AG09309 (cell line): ENCODE data around the gene LYL1.

ENCODE experiments used
- DNase-seq: peaks from one replicate; pipeline ENCODE4 v3.0.0-alpha.2; 2010; ENCODE audit warnings: low read depth
- H3K4me3 ChIP-seq: 2 replicates; pipeline ENCODE4 v1.5.1; 2011; ENCODE audit warnings: mild to moderate bottlenecking, low read depth, low read length, moderate library complexity; ENCODE audit not compliant: control insufficient read depth
- TF ChIP-seq, protein P1 (sequence below): IDR thresholded peaks from 2 replicates; pipeline ENCODE4 v1.5.1; 2011; ENCODE audit warnings: mild to moderate bottlenecking, low read depth, low read length, inconsistent platforms; ENCODE audit not compliant: insufficient read depth, control insufficient read depth; ENCODE audit errors: missing control alignments

The LYL1 gene

DNA sequence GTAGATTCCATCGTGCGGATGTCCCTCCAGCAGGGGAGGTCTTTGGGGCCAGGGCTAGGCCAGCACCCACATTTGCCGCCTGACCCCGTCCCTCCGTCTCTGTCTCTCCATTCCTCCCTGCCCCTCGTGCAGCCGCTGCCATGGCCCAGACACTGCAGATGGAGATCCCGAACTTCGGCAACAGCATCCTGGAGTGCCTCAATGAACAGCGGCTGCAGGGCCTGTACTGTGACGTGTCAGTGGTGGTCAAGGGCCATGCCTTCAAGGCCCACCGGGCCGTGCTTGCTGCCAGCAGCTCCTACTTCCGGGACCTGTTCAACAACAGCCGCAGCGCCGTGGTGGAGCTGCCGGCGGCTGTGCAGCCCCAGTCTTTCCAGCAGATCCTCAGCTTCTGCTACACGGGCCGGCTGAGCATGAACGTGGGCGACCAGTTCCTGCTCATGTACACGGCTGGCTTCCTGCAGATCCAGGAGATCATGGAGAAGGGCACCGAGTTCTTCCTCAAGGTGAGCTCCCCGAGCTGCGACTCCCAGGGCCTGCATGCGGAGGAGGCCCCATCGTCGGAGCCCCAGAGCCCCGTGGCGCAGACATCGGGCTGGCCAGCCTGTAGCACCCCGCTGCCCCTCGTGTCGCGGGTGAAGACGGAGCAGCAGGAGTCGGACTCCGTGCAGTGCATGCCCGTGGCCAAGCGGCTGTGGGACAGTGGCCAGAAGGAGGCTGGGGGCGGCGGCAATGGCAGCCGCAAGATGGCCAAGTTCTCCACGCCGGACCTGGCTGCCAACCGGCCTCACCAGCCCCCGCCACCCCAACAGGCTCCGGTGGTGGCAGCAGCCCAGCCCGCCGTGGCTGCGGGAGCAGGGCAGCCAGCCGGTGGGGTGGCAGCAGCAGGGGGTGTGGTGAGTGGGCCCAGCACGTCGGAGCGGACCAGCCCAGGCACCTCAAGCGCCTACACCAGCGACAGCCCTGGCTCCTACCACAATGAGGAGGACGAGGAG lies 32.7 kb upstream of the LYL1 start:
- no peak overlapping the region for H3K4me3 ChIP-seq
- TF ChIP-seq, protein P1, sequence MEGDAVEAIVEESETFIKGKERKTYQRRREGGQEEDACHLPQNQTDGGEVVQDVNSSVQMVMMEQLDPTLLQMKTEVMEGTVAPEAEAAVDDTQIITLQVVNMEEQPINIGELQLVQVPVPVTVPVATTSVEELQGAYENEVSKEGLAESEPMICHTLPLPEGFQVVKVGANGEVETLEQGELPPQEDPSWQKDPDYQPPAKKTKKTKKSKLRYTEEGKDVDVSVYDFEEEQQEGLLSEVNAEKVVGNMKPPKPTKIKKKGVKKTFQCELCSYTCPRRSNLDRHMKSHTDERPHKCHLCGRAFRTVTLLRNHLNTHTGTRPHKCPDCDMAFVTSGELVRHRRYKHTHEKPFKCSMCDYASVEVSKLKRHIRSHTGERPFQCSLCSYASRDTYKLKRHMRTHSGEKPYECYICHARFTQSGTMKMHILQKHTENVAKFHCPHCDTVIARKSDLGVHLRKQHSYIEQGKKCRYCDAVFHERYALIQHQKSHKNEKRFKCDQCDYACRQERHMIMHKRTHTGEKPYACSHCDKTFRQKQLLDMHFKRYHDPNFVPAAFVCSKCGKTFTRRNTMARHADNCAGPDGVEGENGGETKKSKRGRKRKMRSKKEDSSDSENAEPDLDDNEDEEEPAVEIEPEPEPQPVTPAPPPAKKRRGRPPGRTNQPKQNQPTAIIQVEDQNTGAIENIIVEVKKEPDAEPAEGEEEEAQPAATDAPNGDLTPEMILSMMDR = no peak
- no peak for DNase-seq

DNA sequence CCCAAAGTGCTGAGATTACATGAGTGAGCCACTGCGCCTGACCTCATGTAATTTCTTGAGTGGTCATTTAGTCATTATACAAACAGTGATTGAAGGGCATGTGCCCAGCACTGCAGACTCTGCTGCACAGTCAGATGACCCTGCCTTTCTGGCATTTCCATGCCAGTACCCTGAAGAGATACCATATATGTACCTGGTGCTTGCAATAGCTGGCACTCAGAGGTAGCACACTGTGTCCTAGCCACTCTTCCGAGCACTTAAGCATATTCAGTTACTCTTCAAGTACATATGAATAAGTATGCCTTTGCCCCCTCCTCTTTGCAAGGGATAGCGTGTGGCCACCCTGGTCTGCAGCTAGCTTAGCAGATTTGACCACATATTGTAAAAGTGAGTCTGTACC lies 32.0 kb upstream of the LYL1 start:
- TF ChIP-seq, protein P1 = no peak
- DNase-seq = no peak
- H3K4me3 ChIP-seq = no peak overlapping the region

DNA sequence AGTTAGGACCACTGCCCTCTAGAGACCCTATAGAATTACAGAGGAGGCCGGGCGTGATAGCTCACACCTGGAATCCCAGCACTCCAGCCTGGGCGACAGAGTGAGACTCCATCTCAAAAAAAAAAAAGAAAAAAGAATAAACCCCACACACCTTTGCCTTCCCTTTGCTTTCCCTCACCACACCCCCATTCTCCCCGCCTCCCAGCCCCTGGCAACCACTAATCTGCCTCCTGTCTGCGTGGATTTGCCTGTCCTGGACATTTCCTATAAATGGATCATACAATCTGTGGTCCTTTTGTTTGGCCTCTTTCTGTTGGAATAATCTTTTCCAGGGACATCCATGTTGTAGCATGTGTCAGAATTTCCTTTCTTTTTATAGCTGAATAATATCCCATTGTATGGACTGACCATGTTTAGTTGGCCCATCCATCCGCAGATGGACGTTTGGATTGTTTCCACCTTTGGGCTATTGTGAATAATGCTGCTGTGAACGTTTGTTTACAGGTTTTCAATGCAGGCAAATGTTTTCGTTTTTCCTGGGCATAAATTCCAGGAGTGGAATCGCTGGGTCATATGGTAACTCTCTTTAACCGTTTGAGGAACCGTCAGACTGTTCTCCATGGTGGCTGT lies 30.7 kb upstream of the LYL1 start:
- TF ChIP-seq, protein P1 = no peak
- H3K4me3 ChIP-seq = no peak overlapping the region
- no peak for DNase-seq

DNA sequence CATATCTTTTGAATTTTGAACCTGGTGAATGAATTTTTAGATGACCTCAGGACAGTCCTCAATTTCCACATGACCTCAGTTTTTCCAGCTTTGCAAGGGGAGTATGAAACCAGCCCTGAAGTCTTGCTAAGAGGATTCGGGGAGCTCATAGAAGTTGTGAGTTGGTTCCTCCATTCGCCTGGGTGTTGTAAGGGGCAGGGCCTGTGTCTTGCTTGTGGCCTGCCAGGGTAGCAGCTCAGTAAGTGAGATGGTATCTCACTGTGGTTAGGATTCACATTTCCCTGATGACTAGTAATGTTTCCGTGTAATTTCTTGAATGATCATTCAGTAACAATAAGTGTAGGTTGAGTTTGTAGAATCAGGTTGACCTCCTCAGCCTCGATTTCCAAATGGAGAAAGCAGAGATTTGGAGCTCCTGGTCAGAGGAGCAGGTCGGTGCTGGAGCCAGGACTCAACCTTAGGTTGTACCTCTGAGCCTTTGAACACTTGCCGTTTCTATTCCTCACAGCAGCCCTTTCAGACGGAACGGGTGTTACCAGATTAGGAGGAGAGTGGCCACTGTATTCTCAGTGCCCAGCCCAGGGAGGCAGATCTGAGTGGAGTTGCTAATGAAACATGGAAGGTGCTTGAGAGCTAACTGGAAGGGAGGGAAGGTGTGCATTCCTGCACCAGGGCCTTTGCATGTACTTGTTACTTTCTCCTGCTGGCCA lies 30.0 kb upstream of the LYL1 start:
- no peak for DNase-seq
- H3K4me3 ChIP-seq = no peak overlapping the region
- TF ChIP-seq, protein P1 = no peak

DNA sequence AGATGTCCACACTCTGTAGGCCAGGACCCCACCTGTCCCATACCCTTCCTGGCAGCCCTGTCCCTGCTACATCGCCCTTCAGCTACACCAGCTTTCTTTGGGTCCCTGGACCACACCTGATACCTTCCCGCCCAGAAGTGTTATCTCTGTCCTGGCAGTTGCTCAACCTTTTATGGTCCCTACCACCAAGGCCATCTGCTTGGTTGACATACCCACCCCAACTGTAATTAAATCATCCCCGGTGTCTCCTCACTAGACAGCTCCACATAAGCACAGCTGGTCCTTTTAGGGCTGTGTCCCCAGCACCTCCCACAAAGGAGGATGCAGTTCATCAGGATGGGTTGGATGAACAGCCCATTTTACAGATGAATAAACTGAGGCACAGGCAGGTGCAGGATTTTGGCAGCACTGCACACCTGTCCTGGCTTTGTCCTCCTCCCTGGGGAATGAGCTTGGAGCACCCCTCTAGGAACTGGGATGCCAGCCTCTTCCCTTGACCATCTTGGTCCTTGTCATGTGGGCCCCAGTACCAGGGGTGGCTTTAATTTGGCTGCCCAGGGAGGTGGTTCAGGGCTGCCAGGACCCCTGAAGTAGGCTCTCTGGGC lies 28.3 kb upstream of the LYL1 start:
- no peak for DNase-seq
- TF ChIP-seq, protein P1 = no peak
- H3K4me3 ChIP-seq = no peak overlapping the region

DNA sequence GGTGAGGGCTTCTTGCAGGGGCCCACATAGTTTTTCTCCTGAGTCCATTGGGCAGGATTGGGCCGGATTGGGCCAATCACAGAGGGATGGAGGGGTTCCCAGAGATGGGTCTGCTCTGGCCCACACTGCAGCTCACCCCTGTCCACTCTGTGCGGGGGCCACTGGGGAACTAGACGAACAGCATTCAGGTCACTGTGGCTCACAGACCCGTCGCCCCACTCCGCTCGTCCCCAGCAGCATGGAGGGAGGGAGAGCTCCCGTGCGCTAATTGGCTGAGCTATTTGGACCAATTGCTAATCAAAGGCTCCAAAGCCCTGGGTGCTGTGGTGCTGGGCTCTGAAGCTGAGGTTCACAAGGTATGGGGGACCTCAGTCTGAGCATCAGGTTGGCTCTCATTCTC lies 26.7 kb upstream of the LYL1 start:
- no peak for DNase-seq
- TF ChIP-seq, protein P1 = no peak

More for the DNA sequence above, 26.7 kb upstream of the LYL1 start:
- H3K4me3 ChIP-seq = no peak overlapping the region
